GM21381 (cell line): ENCODE measurements around the gene CHD9.
"Not testable (repeated sequence)": the region's sequence is repeated elsewhere in the genome, so short reads cannot be mapped to it uniquely, and the experiment has no call there.

ENCODE experiments used
- ATAC-seq: cut with Tn5 transposase; IDR thresholded peaks from one replicate; pipeline ENCODE4 v1.9.1; 2021; ENCODE audit warnings: mild to moderate bottlenecking, moderate library complexity; ENCODE audit not compliant: unreplicated experiment

Gene CHD9

GRCh38 chr16:53257001-53257400 is 202.2 kb downstream of the CHD9 start:
- no peak for ATAC-seq

DNA sequence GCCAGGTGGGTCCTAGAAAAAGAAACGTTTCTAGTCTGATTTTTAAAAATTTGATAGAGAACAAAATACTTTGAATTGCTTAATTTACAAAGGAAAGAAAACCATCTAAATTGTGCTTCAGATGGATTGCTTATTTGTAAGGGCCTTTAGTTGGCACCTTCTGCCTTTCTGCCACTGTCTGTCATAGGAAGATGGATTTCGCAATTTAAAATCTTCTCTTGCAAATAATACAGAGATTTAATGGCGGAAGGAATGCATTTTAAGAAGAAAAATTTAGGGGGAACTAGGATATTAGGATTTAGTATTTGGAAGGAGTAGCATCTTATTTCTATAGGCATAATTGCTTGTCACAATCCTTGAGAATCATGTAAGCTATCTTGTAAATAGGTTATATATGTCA is 204.0 kb downstream of the CHD9 start:
- no peak for ATAC-seq

GRCh38 chr16:53261276-53261675 is 206.5 kb downstream of the CHD9 start:
- no peak for ATAC-seq

DNA sequence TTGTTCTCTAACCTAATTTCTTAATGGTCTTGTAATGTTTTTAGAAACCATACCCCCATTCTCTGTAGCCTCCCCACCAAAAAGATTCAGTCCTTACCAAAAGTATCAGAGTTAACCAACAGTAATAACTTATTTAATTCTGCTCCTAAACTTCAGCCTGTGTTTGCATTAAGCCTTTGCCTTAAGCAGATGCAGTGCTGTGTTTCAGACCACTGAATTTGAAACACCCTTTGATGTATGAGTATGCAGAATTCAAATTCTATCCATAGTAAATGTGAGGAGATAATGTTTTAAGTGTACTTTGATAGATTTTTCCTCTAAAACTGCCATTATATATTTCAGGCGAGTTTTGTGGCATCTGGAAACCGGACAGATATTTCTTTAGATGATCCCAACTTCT is 207.9 kb downstream of the CHD9 start:
- ATAC-seq: no peak

DNA sequence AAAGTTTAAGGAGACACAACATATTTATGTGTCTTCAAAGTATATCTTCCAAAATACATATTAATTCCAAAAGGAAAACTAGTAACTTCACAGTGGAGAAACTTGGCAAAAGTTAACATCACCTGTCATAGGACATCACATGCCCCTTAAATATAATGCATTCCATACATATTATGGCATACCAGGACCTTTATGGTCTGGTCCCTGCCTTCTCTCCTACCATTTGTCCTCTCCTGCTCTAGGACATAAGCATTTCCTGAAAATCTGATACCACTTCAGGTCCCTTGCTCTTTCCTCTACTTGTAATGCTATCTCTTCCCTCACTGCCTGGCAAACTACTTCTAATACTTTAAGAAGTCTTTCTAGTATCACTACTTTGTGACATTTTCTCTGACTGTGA is 211.4 kb downstream of the CHD9 start:
- no peak for ATAC-seq

DNA sequence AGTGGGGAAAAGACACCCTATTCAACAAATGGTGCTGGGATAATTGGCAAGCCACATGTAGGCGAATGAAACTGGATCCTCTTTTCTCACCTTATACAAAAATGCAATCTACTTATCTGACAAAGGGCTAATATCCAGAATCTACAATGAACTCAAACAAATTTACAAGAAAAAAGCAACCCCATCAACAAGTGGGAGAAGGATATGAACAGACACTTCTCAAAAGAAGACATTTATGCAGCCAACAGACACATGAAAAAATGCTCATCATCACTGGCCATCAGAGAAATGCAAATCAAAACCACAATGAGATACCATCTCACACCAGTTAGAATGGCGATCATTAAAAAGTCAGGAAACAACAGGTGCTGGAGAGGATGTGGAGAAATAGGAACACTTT is 223.7 kb downstream of the CHD9 start:
- not testable (repeated sequence) for ATAC-seq

- no peak for ATAC-seq
Measured at GRCh38 chr16:53281280-53281679, 226.5 kb downstream of the CHD9 start.

GRCh38 chr16:53281859-53282258 is 227.1 kb downstream of the CHD9 start:
- ATAC-seq: no peak

- no peak for ATAC-seq
Measured at GRCh38 chr16:53282328-53282727, 227.5 kb downstream of the CHD9 start.

DNA sequence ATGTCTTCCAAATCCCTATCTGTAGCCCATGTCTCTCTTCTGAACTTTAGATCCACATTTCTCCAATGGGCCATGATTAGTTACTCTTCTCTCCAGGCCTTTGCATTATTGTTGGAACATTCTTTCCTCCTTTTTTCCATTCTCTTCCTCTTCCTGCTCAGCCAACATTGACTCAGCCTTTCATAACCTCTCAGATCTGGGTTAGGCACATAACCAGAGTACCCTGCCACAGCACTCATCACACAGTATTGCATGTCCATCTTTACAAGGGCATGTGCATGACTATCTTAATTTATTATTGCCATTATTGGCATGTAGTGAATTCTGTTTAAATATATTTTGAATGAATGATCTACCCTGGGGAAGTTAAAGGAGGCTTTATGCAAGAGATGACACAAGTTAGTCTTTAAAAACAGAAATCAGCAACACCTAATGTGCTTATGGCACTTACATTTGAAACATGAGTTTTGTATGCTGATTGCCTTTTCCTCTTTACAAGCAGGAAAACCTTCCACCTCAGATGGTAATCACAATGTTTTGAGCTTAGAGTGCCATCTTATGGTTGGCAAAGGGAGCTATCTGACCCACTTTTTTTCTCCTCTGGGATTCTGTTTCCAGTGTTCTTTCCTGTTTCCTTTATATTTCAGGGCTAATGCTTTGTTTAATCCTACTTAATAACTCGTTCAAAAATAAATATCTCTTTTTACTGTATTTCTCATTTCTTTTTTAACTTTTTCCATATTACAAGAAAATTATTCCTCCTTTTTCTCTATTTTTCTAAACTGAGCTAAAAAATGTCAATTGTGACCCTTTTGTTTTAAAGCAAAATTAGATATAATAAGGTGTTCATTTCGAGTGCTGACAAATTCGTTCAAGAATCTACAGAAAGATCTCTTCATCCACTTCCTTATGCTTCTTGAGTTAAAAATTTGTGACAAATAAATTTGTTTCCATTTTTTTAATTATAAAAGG is 228.5 kb downstream of the CHD9 start:
- ATAC-seq: no peak

- no peak for ATAC-seq
Measured at GRCh38 chr16:53285236-53285635, 230.4 kb downstream of the CHD9 start.

GRCh38 chr16:53290520-53290919 is 235.7 kb downstream of the CHD9 start:
- no peak for ATAC-seq

GRCh38 chr16:53291757-53292392 is 237.1 kb downstream of the CHD9 start:
- ATAC-seq: no peak

DNA sequence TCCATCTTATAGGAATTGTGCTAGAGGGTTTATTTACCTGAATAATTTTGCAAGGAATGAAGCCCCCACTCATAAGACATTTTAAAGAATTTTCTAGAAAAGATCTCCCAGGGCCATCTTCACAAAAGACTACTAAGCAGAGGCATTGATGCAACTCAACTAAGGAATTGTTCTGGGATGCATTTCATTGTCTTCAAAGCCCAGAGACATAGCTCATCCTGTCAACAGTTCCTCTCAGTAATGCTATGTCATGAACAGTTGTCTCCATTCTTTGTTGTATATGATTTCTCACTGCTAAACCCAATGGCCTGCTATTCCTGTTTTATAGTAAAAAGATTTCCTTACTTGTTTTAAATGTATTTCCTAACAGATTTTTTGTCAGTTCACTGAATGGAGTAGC is 242.7 kb downstream of the CHD9 start:
- no peak for ATAC-seq

DNA sequence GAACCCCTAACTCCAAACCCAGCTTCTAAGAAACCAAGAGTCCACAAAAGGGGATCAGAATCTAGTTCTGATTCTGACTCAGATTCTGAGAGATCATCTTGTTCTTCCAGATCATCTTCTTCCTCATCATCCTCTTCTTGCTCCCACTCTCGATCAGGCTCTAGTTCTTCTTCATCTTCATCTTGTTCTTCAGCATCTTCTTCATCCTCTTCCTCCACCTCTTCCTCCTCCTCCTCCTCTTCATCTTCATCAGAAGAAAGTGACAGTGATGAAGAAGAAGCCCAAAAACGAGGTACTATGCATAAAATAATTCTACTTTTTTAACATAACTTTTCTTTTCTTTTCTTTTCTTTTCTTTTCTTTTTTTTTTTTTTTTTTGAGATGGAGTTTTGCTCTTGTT is 249.5 kb downstream of the CHD9 start:
- no peak for ATAC-seq

GRCh38 chr16:53305743-53306142 is 251.0 kb downstream of the CHD9 start:
- ATAC-seq: no peak

DNA sequence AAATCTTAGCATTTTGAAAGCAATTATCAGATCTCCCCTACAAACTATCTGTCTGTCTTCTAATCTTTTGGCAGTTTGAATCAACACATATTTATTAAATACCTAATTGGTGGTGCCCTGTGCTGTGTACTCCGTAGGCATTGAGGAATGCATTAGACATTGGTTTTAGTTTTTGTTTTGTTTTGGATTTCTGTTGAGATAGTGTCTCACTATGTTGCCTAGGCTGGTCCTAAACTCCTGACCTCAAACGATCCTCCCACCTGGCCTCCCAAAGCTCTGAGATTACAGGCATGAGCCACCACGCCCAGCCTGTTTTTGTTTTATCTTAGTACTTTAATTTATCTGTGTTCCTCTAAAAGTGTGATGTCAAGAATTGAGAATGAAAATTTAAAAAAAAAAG is 254.7 kb downstream of the CHD9 start:
- ATAC-seq: no peak

- no peak for ATAC-seq
Measured at GRCh38 chr16:53320992-53321391, 266.2 kb downstream of the CHD9 start.

- no peak for ATAC-seq
Measured at GRCh38 chr16:53323924-53324323, 269.1 kb downstream of the CHD9 start.

DNA sequence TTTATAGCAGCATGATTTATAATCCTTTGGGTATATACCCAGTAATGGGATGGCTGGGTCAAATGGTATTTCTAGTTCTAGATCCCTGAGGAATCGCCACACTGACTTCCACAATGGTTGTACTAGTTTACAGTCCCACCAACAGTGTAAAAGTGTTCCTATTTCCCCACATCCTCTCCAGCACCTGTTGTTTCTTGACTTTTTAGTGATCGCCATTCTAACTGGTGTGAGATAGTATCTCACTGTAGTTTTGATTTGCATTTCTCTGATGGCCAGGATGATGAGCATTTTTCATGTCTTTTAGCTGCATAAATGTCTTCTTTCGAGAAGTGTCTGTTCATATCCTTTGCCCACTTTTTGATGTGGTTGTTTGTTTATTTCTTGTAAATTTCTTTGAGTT is 276.2 kb downstream of the CHD9 start:
- ATAC-seq: not testable (repeated sequence)

- ATAC-seq: no peak
Measured at GRCh38 chr16:53334581-53334980, 279.8 kb downstream of the CHD9 start.

- ATAC-seq: no peak
Measured at GRCh38 chr16:53337294-53337693, 282.5 kb downstream of the CHD9 start.
